Measurements from ENCODE around the gene ABCA5. TPM values are rescaled to one million over a fixed set of nuclear protein-coding genes. Genes with fewer than 3 reads are reported as not detected.
"Not testable (repeated sequence)": the region's sequence is repeated elsewhere in the genome, so short reads cannot be mapped to it uniquely, and the experiment has no call there.

Gene ABCA5
- total RNA-seq, 1 donor from 2014 or later, result 18.7 TPM

DNA sequence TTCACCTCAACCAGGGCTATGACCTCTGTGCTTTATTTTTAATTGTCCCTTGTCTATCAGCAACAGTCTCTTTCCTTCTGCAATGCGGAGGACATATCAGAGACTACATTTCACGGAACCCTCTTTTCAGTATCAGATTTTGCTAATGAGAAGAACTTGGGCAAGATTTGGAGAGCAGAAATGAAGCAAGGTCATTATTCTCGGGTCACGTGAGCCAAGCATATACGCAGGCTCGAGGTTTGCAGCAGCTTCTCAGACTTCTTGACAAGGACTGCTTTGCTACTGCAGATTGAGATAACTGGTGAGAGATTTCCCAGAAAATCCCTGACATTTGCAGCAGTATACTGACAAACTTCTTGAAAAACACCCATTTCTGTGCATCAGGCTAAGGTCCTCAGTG is 128.7 kb downstream of the ABCA5 start:
- TF ChIP-seq, protein P1, sequence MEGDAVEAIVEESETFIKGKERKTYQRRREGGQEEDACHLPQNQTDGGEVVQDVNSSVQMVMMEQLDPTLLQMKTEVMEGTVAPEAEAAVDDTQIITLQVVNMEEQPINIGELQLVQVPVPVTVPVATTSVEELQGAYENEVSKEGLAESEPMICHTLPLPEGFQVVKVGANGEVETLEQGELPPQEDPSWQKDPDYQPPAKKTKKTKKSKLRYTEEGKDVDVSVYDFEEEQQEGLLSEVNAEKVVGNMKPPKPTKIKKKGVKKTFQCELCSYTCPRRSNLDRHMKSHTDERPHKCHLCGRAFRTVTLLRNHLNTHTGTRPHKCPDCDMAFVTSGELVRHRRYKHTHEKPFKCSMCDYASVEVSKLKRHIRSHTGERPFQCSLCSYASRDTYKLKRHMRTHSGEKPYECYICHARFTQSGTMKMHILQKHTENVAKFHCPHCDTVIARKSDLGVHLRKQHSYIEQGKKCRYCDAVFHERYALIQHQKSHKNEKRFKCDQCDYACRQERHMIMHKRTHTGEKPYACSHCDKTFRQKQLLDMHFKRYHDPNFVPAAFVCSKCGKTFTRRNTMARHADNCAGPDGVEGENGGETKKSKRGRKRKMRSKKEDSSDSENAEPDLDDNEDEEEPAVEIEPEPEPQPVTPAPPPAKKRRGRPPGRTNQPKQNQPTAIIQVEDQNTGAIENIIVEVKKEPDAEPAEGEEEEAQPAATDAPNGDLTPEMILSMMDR (IDR thresholded peaks at IDR 0.05; ENCODE audit: unreplicated experiment), result no peak
- Mint-ChIP-seq H3K27me3 (ENCODE audit: unreplicated experiment) (no peaks in the 10 kb centered on the region), H3K36me3 (ENCODE audit: low read depth, unreplicated experiment) (no peaks in the 10 kb centered on the region), H3K9me3 (ENCODE audit: unreplicated experiment) (no peaks in the 10 kb centered on the region), H3K27ac (ENCODE audit: unreplicated experiment) (no peak overlapping the region), H3K4me3 (ENCODE audit: unreplicated experiment) (no peak overlapping the region), H3K4me1 (ENCODE audit: unreplicated experiment) (no peaks in the 10 kb centered on the region)
- no peak for DNase-seq (ENCODE audit: low spot score)

DNA sequence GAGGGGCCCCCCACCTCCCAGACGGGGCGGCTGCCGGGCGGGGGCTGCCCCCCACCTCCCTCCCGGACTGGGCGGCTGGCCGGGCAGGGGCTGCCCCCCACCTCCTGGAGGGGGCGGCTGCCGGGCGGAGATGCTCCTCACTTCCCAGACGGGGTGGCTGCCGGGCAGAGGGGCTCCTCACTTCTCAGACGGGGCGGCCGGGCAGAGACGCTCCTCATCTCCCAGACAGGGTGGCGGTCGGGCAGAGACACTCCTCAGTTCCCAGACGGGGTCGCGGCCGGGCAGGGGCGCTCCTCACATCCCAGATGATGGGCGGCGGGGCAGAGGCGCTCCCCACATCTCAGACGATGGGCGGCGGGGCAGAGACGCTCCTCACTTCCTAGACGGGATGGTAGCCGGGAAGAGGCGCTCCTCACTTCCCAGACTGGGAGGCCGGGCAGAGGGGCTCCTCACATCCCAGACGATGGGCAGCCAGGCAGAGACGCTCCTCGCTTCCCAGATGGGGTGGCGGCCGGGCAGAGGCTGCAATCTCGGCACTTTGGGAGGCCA is 130.8 kb downstream of the ABCA5 start:
- DNase-seq (ENCODE audit: low spot score); H3K4me3 Mint-ChIP-seq (ENCODE audit: unreplicated experiment): not testable (repeated sequence)

More for the DNA sequence above, 130.8 kb downstream of the ABCA5 start:
- not testable (repeated sequence) for H3K4me1 Mint-ChIP-seq (ENCODE audit: unreplicated experiment); H3K9me3 Mint-ChIP-seq (ENCODE audit: unreplicated experiment); H3K36me3 Mint-ChIP-seq (ENCODE audit: low read depth, unreplicated experiment); H3K27me3 Mint-ChIP-seq (ENCODE audit: unreplicated experiment); H3K27ac Mint-ChIP-seq (ENCODE audit: unreplicated experiment)

Other genes starting within 250 kb of the ABCA5 start
- 0.38 TPM for gene ABCA6, start 185.2 kb downstream of the ABCA5 start, total RNA-seq (ENCODE audit: unreplicated experiment)
- gene ABCA10, start 98.3 kb downstream of the ABCA5 start, total RNA-seq (ENCODE audit: unreplicated experiment), result 0.90 TPM
- gene MAP2K6, start 87.6 kb upstream of the ABCA5 start, total RNA-seq (ENCODE audit: unreplicated experiment), result 30.5 TPM

Measured in endothelial cell (in vitro differentiated cells).